Muscle layer of duodenum (tissue), 2 donors: Measurements from ENCODE around the gene RINL.
"Not testable (repeated sequence)": the region's sequence is repeated elsewhere in the genome, so short reads cannot be mapped to it uniquely, and the experiment has no call there.

Source experiments
- H3K27ac ChIP-seq: one replicate; pipeline ENCODE4 v1.7.0; 2013; ENCODE audit warnings: mild to moderate bottlenecking, low read length
- H3K27me3 ChIP-seq: one replicate; pipeline ENCODE4 v1.7.0; 2013; ENCODE audit warnings: low read depth, mild to moderate bottlenecking, control low read depth, low read length
- H3K36me3 ChIP-seq, 2 donors: one replicate each; pipeline ENCODE4 v1.7.0; 2013; ENCODE audit warnings: low read length in 2 of 2, control low read depth in 1 of 2, mild to moderate bottlenecking in 1 of 2; ENCODE audit not compliant: insufficient read depth in 2 of 2, control insufficient read depth in 1 of 2
- H3K4me1 ChIP-seq, 2 donors: one replicate each; pipeline ENCODE4 v1.7.0; 2013; ENCODE audit warnings: low read length in 2 of 2, mild to moderate bottlenecking in 2 of 2, control low read depth in 1 of 2, moderate library complexity in 1 of 2; ENCODE audit not compliant: insufficient read depth in 2 of 2, control insufficient read depth in 1 of 2
- H3K4me3 ChIP-seq, 2 donors: one replicate each; pipeline ENCODE4 v1.7.0; 2013; ENCODE audit warnings: low read length in 2 of 2, low read depth in 1 of 2, mild to moderate bottlenecking in 1 of 2
- H3K9me3 ChIP-seq, 2 donors: one replicate each; pipeline ENCODE4 v1.7.0; 2013; ENCODE audit warnings: low read length in 2 of 2, control low read depth in 1 of 2, mild to moderate bottlenecking in 1 of 2; ENCODE audit not compliant: control insufficient read depth in 1 of 2
- donor health status: healthy.

Gene RINL

GRCh38 chr19:38888876-38889275 is 10.8 kb upstream of the RINL start:
- Histone ChIP-seq H3K4me1 (no peaks in the 10 kb centered on the region), H3K27me3 (no peaks in the 10 kb centered on the region), H3K36me3 (peaks cover 21 to 41% of the 10 kb centered on the region in 2 donors), H3K9me3 (no peaks in the 10 kb centered on the region), H3K27ac (no peak overlapping the region), H3K4me3 (no peak overlapping the region)

- not testable (repeated sequence) for H3K9me3 ChIP-seq, H3K4me1 ChIP-seq, H3K27me3 ChIP-seq, H3K4me3 ChIP-seq, H3K27ac ChIP-seq
- H3K36me3 ChIP-seq = peaks cover 17 to 48% of the 10 kb centered on the region in 2 donors
These were observed 6.6 kb upstream of the RINL start for GRCh38 chr19:38884691-38885090.

DNA sequence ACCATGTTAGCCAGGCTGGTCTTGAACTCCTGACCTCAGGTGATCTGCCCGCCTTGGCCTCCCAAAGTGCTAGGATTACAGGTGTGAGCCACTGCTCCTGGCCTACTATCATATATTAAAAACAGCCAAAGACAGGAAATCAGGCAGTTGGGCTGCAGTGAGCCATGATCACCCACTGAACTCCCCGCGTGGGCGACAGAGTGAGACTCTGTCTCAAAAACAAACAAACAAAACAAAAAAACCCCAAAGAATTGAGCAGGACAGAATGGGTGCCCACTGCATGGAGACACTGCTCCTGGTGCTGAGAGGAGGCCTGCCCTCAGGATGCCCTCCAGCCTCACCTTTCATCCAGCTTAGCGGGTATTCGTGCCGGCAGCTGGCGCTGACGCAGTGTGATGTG is 5.2 kb upstream of the RINL start:
- Histone ChIP-seq H3K4me1 (no peaks in the 10 kb centered on the region), H3K27ac (no peak overlapping the region), H3K36me3 (peaks cover 3 to 43% of the 10 kb centered on the region in 2 donors), H3K4me3 (no peak overlapping the region), H3K9me3 (no peaks in the 10 kb centered on the region), H3K27me3 (no peaks in the 10 kb centered on the region)

GRCh38 chr19:38880882-38881609 is 3.0 kb upstream of the RINL start:
- Histone ChIP-seq H3K9me3 (no peaks in the 10 kb centered on the region), H3K4me1 (no peaks in the 10 kb centered on the region), H3K27me3 (no peaks in the 10 kb centered on the region), H3K27ac (no peak overlapping the region), H3K36me3 (peaks cover under 1 to 37% of the 10 kb centered on the region in 2 donors), H3K4me3 (no peak overlapping the region)

GRCh38 chr19:38880076-38880881 is 2.2 kb upstream of the RINL start:
- H3K27me3 ChIP-seq = no peaks in the 10 kb centered on the region
- H3K27ac ChIP-seq = no peak overlapping the region
- no peaks in the 10 kb centered on the region for H3K4me1 ChIP-seq
- no peaks in the 10 kb centered on the region for H3K9me3 ChIP-seq
- no peak overlapping the region for H3K4me3 ChIP-seq
- peaks cover 0 to 37% of the 10 kb centered on the region in 2 donors for H3K36me3 ChIP-seq

DNA sequence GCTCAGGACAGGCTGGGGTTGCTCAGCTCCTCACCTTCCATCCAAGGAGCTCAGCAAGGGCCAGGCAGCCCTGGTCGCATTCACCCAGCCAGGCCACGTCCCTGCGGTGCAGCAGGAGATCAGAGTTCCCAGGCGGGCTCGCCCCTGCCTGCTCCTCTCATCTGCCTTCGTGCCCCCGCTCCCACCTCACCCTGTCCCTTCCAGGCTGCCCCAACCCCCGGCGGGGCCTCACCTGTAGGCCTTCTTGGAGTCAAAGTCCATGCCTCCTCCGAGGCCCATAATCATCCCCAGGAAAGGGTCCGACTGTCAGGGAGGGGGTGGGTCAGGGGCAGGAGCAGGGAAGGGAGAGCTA is 1.3 kb upstream of the RINL start:
- no peak overlapping the region for H3K27ac ChIP-seq
- peaks cover 0 to 37% of the 10 kb centered on the region in 2 donors for H3K36me3 ChIP-seq
- no peaks in the 10 kb centered on the region for H3K9me3 ChIP-seq
- no peaks in the 10 kb centered on the region for H3K4me1 ChIP-seq
- H3K4me3 ChIP-seq = no peak overlapping the region
- H3K27me3 ChIP-seq = no peaks in the 10 kb centered on the region

DNA sequence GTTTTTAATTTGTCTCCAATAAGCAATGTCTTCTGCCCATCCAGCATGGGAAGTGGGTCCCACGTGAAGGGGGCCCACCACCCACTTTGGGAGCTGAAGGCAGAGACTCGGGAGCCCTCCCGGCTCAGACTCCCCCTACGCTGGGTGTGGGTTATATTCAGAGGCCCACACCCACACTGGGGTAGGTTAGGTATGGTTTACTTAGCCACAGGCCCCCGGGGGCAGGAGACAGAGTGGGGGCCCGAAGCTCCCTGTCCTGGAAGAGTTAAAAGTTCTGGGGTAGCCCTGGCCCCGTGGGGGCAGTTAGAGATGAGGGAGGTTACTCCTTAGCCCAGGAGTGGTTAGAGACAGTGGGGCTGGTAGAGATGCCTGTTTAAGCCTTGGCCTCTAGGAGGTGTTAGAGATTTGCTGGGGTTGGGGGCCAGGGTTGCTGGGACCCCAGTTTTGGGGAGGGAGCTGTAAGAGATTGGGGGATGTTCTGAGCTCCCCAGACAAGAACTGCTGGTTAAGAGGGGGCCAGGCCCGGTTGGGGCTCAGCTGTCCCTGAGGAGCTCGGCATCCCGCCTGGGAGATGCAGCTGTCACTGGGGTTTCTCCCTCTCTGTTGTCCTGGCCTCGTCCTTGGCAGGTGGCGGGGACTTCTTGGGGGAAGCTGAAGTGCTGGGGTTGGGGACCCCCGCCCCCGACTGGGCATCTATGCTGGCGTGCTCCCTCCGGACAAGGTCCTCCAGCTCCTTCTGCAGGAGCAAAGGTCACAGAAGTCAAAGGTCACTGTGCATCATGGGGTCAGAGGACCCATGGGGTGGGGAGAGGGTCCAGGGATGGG is 712 bp upstream of the RINL start:
- H3K9me3 ChIP-seq = no peaks in the 10 kb centered on the region
- H3K36me3 ChIP-seq = peaks cover 0 to 37% of the 10 kb centered on the region in 2 donors
- H3K27ac ChIP-seq = peak overlapping the region; percentile 80

GRCh38 chr19:38875656-38876395 is 2.2 kb downstream of the RINL start:
- Histone ChIP-seq H3K27ac (no peak overlapping the region), H3K27me3 (no peaks in the 10 kb centered on the region), H3K4me1 (no peaks in the 10 kb centered on the region), H3K9me3 (no peaks in the 10 kb centered on the region), H3K4me3 (no peak overlapping the region), H3K36me3 (peaks cover 0 to 21% of the 10 kb centered on the region in 2 donors)

More for the DNA sequence above, 712 bp upstream of the RINL start:
- no peaks in the 10 kb centered on the region for H3K27me3 ChIP-seq
- no peaks in the 10 kb centered on the region for H3K4me1 ChIP-seq
- H3K4me3 ChIP-seq = no peak overlapping the region

DNA sequence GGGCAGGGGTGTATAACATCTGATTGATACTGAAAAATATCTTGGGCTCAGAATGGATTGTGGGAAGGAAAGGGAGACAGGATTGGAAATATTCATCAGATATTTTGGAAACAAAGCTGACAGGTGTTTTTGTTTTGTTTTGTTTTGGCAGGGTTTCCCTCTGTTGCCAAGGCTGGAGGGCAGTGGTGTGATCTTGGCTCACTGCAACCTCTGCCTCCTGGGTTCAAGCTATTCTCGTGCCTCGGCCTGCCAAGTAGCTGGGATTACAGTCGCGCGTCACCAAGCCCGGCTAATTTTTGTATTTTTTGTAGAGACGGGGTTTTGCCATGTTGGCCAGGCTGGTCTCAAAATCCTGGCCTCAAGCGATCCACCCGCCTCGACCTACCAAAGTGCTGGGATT is 4.7 kb downstream of the RINL start:
- H3K4me1 ChIP-seq = peaks cover 0 to 15% of the 10 kb centered on the region in 2 donors
- H3K36me3 ChIP-seq, H3K27ac ChIP-seq, H3K9me3 ChIP-seq, H3K4me3 ChIP-seq, H3K27me3 ChIP-seq: not testable (repeated sequence)

DNA sequence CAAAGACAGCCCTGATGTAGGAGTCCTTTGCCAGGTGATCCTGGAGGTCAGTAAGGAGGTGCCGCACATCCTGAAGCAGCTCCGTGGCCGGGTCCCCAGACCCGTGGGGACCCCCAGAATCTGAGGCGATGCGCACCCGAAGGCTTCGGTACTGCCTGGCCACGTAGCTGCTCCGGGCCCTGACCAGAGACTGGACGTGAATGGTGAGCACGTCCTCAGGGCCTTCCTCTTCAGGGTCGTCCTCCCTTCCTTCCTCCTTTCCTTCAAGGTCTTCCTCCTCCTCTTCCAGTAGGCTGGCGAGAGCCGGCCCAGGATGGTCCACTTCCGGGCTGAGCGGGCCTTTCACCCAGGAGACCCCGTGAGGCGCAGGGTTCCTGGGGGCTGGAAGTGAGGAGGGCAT is 7.5 kb downstream of the RINL start:
- Histone ChIP-seq H3K9me3 (no peaks in the 10 kb centered on the region), H3K36me3 (no peaks in the 10 kb centered on the region), H3K27ac (no peak overlapping the region), H3K4me3 (peak overlapping the region in 1 of 2 donors; percentile 71), H3K27me3 (no peaks in the 10 kb centered on the region), H3K4me1 (peaks cover 0 to 15% of the 10 kb centered on the region in 2 donors)
